Large intestine (tissue), 3 donors: ENCODE data around the gene MGME1. TPM values are rescaled to one million over a fixed set of nuclear protein-coding genes. Genes with fewer than 3 reads are reported as not detected.

Source experiments
- DNase-seq, 2 donors: peaks; one replicate each; pipeline versions ENCODE4 v3.0.0 to v3.0.0-alpha.2; 2013
- H3K27ac ChIP-seq: one replicate; pipeline ENCODE4 v1.5.1; 2013; ENCODE audit warnings: low read length
- H3K27me3 ChIP-seq: 2 replicates; pipeline ENCODE4 v1.6.1; 2013; ENCODE audit warnings: low read length; ENCODE audit not compliant: control insufficient read depth, insufficient read depth
- H3K36me3 ChIP-seq: 2 replicates; pipeline ENCODE4 v1.6.1; 2013; ENCODE audit warnings: low read length; ENCODE audit not compliant: control insufficient read depth, insufficient read depth
- H3K4me1 ChIP-seq: one replicate; pipeline ENCODE4 v1.6.1; 2013; ENCODE audit warnings: low read length; ENCODE audit not compliant: control insufficient read depth, insufficient read depth
- H3K4me3 ChIP-seq: one replicate; pipeline ENCODE4 v1.5.1; 2013; ENCODE audit warnings: low read length
- H3K9me3 ChIP-seq: one replicate; pipeline ENCODE4 v1.6.1; 2013; ENCODE audit warnings: mild to moderate bottlenecking, low read depth, low read length, moderate library complexity; ENCODE audit not compliant: control insufficient read depth
- WGBS: methylation state at CpG from one replicate; pipeline ENCODE4 v1.1.5; 2013; ENCODE audit warnings: low lambda C conversion rate; ENCODE audit not compliant: insufficient coverage; 5-methylcytosine and 5-hydroxymethylcytosine counted together
- polyA plus RNA-seq: library from polyadenylated mRNA; unstranded; fragments of 120-200 nt; gene quantifications from one replicate; pipeline ENCODE4 v1.2.1, GENCODE V29; 2013

Gene MGME1
- polyA plus RNA-seq, 1 donor = 33.3 TPM

DNA sequence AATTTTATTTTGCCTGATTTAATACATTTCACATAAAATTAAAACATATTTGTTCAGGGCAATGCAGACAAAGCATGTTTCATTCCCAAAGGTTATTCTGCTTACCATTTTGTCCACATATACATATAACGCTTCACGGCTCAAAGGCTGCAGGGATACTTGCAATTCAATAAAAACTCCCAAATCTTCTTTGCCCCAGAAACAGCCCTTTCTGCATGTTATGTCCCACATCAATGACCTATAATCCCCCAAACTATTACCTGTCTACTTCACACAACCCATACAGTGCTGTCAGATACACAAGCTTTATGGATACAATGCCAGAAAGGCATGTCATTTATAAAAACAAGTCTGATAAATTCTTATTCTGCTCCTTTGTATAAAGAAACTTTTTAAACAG lies 20.4 kb upstream of the MGME1 start:
- Histone ChIP-seq H3K36me3 (peaks cover 84% of the 10 kb centered on the region), H3K4me3 (no peak overlapping the region), H3K4me1 (no peaks in the 10 kb centered on the region), H3K27ac (no peak overlapping the region), H3K27me3 (no peaks in the 10 kb centered on the region), H3K9me3 (no peaks in the 10 kb centered on the region)
- no CpG with 5 or more reads among the region's 2 CpGs for WGBS
- no peak for DNase-seq

DNA sequence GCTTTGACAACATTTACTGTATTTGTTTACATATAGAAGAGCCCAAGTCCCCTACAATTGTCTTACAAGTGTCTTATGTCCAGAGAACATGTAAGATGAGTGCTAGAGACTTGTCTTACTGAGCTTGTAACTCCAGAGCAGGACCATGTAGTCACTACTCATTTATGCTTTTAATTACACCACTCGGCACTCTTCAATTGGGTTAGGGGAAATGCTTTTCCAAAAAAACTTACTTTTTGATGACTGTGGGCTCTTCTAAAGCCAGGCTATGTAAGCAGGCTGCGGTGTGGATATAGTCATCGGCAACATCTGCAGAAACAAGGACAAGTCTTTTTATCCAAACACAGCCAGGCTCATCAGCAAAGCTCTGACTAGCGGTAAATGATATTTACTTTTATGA lies 18.9 kb upstream of the MGME1 start:
- no CpG with 5 or more reads among the region's 4 CpGs for WGBS
- Histone ChIP-seq H3K36me3 (peaks cover 90% of the 10 kb centered on the region), H3K9me3 (no peaks in the 10 kb centered on the region), H3K27me3 (no peaks in the 10 kb centered on the region), H3K4me1 (peaks cover 5% of the 10 kb centered on the region), H3K27ac (no peak overlapping the region), H3K4me3 (no peak overlapping the region)
- no peak for DNase-seq

DNA sequence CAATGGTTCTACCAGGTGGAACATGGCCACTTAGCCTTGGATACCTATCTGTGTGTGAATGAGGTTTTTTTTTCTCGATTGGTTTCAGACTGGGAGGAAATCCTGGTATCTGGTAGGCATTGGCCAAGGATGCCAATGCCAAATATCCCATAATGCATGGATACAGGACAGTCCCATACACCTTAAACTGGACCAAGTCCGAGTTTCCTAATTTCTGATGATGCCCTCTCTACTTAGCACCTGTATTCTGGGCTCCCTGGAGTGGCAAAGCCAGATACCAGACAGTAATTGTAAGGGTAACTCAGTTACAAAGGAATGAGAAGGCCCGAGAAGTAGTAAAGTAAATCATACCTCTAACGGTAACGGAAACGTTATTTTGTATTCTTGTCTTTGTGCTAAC lies 18.1 kb upstream of the MGME1 start:
- H3K36me3 ChIP-seq = peaks cover 90% of the 10 kb centered on the region
- peaks cover 7% of the 10 kb centered on the region for H3K4me1 ChIP-seq
- WGBS = no CpG with 5 or more reads among the region's 6 CpGs
- no peak for DNase-seq
- no peaks in the 10 kb centered on the region for H3K27me3 ChIP-seq
- no peak overlapping the region for H3K27ac ChIP-seq
- no peaks in the 10 kb centered on the region for H3K9me3 ChIP-seq
- H3K4me3 ChIP-seq = no peak overlapping the region

DNA sequence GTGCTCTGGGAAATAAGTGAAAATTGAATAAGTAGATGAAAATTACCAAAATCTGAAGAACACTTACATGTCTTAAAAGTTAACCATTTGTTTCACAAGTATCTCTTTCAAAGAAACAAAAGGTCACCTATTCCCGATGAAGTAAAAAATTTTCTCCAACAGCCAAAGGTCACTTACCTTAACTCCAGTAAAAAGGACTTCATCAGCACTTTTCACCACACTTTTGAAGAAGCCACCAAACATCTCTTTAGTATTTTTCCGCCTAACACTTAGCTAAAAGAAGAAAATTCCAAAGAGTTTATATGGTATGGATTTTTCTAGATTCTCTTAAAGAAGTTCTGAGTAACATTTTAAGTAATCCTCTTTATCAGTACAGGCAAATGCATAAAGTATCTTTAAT lies 17.5 kb upstream of the MGME1 start:
- peaks cover 90% of the 10 kb centered on the region for H3K36me3 ChIP-seq
- H3K4me1 ChIP-seq = peaks cover 13% of the 10 kb centered on the region
- WGBS = 69% methylated on average over 2 of the region's 2 CpGs
- H3K4me3 ChIP-seq = no peak overlapping the region
- DNase-seq = no peak
- H3K27me3 ChIP-seq = no peaks in the 10 kb centered on the region
- no peaks in the 10 kb centered on the region for H3K9me3 ChIP-seq
- H3K27ac ChIP-seq = peak overlapping the region; percentile 21

DNA sequence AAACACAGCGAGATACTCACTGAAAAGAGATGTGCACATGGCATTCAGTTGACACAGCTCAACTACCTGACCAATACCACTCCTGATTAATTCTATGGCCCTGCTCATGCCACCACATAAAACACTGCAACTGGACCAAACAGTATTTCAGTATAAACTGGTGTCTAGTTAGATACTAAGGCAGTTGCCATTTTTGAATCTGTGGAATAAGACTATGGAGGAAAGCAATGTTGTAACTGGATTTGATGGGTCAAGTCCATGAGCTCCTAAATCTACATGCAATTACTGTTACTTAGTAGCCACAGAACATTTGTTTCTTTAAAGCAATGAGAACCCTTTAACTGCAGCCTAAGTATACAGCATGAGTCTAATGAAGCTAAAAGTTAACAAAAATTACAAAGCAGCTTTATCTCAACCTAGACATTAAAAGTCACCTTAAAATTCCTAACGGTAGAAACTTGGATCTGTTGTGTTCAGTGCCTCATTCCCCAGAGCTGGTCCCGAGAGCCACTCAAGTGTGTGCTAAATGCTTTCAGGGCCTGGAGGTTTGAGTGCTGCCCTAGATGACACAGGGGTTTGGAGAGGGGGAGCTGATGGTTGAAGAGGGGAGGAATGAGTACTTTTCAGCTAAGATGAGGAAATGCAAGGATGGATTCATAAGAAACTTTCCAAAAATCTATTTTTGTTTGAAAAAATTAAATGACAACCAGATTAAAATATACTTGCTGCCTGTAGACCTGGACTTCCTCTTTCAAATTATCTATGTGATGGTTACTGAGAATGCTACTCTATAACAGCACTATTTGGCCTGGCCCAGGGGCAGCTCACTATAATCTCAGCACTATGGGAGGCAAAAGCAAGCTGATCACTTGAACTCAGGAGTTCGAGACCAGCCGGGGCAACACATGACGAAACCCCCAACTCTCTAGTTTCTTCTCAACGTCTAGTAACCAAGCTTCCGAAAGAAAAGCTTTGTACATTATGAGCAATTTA lies 15.8 kb upstream of the MGME1 start:
- Histone ChIP-seq H3K27ac (no peak overlapping the region), H3K9me3 (no peaks in the 10 kb centered on the region), H3K4me3 (no peak overlapping the region), H3K27me3 (no peaks in the 10 kb centered on the region), H3K36me3 (peaks cover 80% of the 10 kb centered on the region), H3K4me1 (peaks cover 27% of the 10 kb centered on the region)
- DNase-seq = no peak
- WGBS = no CpG with 5 or more reads among the region's 8 CpGs

DNA sequence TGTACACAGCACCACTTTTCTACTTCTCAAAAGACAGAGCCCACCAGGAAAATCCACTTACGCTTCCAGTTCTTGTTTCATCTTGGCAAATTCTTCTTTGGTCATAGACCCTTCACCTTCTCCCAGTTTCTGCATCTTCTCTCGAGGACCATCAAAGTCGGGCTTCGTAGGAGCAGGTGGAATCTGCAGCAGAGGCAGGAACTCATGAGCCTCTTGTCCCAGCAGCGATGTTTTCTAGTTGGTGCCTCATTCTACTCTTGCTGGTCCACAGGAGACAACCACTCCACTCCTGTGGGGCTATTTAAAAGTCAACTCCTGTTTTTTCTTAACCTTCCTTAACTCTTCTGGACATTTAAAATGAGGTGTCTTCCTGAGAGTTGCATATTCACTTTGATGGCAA lies 14.9 kb upstream of the MGME1 start:
- Histone ChIP-seq H3K27ac (no peak overlapping the region), H3K4me3 (no peak overlapping the region), H3K9me3 (no peaks in the 10 kb centered on the region), H3K4me1 (peaks cover 35% of the 10 kb centered on the region), H3K36me3 (peaks cover 73% of the 10 kb centered on the region), H3K27me3 (no peaks in the 10 kb centered on the region)
- no peak for DNase-seq
- 93% methylated on average over 2 of the region's 5 CpGs for WGBS

DNA sequence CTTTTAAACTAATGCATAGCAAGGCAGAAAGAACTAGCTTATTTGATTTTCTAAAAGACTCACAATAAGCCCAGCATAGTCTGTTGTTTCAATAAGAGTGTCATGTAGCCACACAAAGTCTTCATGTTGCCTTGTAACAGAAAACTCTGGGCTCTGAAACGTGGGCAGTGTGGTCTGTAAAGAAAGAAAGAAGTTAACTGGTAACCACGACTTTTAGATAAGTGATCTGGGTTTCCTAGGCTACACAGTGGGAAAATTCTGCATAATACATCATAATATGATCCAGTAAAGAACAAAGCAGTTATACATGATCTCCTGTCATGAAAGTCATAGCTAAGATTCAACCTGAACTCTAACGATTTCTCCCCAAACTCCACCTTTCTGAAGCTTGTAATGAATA lies 13.5 kb upstream of the MGME1 start:
- H3K36me3 ChIP-seq = peaks cover 60% of the 10 kb centered on the region
- peaks cover 48% of the 10 kb centered on the region for H3K4me1 ChIP-seq
- WGBS = no CpG with 5 or more reads among the region's 3 CpGs
- DNase-seq = no peak
- H3K4me3 ChIP-seq = no peak overlapping the region
- H3K9me3 ChIP-seq = no peaks in the 10 kb centered on the region
- H3K27ac ChIP-seq = no peak overlapping the region
- H3K27me3 ChIP-seq = no peaks in the 10 kb centered on the region

DNA sequence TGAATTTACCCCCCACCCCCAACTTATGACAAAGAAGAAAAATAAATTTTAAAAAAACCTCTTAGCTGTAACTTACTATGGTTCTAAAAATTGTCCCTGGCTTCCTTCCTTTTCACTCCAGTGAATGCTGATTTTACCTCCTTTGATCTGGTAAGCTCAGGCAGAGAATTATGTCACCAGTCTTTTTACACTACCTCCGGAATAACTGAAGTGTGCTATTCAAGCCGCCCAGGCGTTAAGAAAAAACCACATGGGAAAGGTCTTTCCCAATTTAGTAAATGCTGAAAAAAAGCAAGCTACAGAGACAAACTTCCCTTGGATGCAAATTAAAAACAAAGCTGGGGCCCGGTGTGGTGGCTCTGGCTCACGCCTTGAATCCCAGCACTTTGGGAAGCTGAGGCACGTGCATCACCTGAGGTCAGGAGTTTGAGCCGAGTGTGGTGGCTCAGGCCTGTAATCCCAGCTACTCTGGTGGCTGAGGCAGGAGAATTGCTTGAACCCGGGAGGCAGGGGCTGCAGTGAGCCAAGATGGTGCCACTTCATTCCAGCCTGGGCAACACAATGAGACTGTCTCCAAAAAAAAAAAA lies 12.6 kb upstream of the MGME1 start:
- Histone ChIP-seq H3K9me3 (no peaks in the 10 kb centered on the region), H3K27me3 (no peaks in the 10 kb centered on the region), H3K4me3 (no peak overlapping the region), H3K4me1 (peaks cover 55% of the 10 kb centered on the region), H3K36me3 (peaks cover 52% of the 10 kb centered on the region), H3K27ac (peak overlapping the region; percentile 92)
- no peak for DNase-seq
- WGBS = no CpG with 5 or more reads among the region's 8 CpGs

DNA sequence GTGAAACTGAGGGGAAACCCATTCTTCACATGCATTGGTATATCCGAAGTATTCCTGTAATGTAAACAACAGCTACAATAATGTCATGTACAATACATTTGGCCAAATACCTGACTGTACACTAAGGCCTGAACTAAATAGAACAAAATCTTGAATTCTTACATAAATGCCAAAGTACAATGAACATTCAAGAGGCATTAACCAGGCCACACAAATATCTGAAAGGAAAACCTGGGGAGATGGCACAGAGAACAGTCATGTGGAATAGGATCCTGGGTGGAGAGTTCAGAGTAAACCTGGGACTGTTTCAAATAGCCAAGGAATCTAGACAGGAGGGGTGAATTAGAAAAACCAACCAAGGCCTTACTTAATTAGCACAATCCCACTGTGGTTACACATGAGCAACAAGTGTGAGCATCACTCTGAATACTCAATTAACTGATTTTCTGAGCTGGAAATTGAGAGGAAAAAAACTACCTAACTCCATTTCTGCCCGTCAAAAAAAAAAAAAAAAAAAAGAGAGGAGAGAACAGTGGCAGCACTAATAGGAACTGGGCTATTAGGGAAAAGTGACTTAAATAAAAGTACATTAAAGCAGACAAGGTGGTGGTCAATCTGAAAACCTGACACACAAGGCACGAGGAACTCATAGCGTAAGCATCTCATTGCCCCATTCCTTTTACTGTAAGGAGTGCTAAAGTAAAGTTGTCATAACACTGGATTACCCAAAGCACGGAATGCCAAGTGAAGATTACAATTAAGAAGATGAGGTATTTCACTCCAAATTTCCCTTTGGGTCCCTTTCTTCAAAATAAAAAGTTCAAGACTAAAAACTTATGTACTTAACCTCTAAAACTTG lies 11.1 kb upstream of the MGME1 start:
- Histone ChIP-seq H3K27me3 (no peaks in the 10 kb centered on the region), H3K9me3 (no peaks in the 10 kb centered on the region), H3K27ac (peak overlapping the region; percentile 92), H3K36me3 (peaks cover 41% of the 10 kb centered on the region), H3K4me3 (no peak overlapping the region), H3K4me1 (peaks cover 64% of the 10 kb centered on the region)
- DNase-seq = peak in 1 of 2 donors; percentile 49
- 0% methylated on average over 1 of the region's 5 CpGs for WGBS
